ENCODE results near the gene PPP1R15A. TPM values are rescaled to one million over a fixed set of nuclear protein-coding genes. Genes with fewer than 3 reads are reported as not detected.
"Not testable (repeated sequence)": the region's sequence is repeated elsewhere in the genome, so short reads cannot be mapped to it uniquely, and the experiment has no call there.

PPP1R15A gene
- total and polyA plus RNA-seq, 10 donors, result 18.5 to 74.2 (median 46.7) TPM

DNA sequence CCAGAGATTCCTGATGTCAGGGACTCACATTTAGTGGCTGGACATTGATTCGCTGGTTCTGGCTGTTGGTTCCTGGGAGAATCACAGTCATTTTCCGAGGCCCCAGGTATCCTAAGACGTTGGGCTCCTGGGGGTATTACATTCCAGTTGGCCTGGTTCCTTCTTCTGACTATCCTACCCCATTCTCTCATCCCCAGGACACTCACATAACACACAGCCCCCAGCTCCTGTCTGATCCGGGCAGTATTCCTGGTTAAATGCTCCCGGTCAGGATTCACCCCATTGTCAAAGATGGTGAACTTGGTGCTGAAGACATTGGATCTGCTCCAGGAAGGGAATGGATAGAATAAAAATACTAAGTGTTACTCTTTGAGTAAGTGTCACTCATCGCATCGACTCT, 11.5 kb downstream of the PPP1R15A start:
- Histone ChIP-seq H3K27ac (no peak overlapping the region), H3K27me3 (replicated peaks in 1 of 7) (no peaks in the 10 kb centered on the region), H3K4me1 (peaks cover under 1 to 36% (median 6%) of the 10 kb centered on the region in 6 donors), H3K4me3 (no peak overlapping the region), H3K36me3 (peaks cover 0 to 14% (median 0%) of the 10 kb centered on the region in 6 donors), H3K9me3 (no peaks in the 10 kb centered on the region)
- DNase-seq, result no peak
- TF ChIP-seq, protein P1, sequence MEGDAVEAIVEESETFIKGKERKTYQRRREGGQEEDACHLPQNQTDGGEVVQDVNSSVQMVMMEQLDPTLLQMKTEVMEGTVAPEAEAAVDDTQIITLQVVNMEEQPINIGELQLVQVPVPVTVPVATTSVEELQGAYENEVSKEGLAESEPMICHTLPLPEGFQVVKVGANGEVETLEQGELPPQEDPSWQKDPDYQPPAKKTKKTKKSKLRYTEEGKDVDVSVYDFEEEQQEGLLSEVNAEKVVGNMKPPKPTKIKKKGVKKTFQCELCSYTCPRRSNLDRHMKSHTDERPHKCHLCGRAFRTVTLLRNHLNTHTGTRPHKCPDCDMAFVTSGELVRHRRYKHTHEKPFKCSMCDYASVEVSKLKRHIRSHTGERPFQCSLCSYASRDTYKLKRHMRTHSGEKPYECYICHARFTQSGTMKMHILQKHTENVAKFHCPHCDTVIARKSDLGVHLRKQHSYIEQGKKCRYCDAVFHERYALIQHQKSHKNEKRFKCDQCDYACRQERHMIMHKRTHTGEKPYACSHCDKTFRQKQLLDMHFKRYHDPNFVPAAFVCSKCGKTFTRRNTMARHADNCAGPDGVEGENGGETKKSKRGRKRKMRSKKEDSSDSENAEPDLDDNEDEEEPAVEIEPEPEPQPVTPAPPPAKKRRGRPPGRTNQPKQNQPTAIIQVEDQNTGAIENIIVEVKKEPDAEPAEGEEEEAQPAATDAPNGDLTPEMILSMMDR (IDR thresholded peaks at IDR 0.05 in 8 of 11, conservative IDR thresholded peaks at IDR 0.05 in 3 of 11), result no peak
- TF ChIP-seq POLR2A (IDR thresholded peaks at IDR 0.05) (no peak), POLR2AphosphoS5 (IDR thresholded peaks at IDR 0.05) (no peak)
- intact Hi-C loops (cut with DNase I; ENCODE audit: low total_unique reads), result no loop called here
- 94 to 98% (median 97%) methylated on average over 7 of the region's 7 CpGs for WGBS, 5 donors

DNA sequence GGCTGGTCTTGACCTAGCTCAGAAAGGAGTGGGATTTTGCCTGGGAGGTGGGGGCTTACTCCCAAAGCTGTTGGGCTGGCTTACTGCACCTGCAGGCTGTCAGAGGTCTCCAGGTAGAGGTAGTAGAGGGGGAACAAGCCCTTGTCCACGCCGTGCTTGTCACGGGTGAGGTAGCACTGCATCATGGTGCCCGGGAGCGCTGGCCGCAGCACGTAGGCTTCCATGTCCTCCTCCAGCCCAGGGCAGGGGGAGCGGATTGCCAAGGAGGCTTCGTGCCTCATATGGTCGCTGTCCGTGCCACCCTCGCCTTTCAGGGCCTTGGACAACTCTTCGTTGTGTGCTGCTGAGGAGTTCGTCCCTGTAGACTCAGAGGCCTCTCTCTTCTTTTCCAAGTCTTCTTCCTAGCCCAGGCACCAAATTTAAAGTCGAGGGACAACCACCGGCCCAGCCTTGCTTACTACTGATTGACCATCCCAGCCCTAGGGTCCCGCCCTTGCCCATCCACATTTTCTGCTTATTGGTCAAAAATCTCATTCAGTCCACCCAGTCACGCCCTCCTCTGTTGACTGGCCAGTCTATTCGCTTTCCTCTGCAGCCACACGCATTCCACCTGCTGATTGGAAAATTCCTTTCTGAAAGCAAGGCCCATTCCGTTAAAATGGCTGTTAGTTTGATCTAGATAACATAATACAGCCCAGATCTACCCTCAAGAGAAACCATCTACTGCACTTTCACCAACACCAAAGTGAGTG, 15.8 kb downstream of the PPP1R15A start:
- Histone ChIP-seq H3K27me3 (replicated peaks in 1 of 7) (no peaks in the 10 kb centered on the region), H3K4me3 (no peak overlapping the region), H3K27ac (no peak overlapping the region), H3K36me3 (no peaks in the 10 kb centered on the region), H3K9me3 (no peaks in the 10 kb centered on the region), H3K4me1 (no peaks in the 10 kb centered on the region)
- intact Hi-C loops (cut with DNase I; ENCODE audit: low total_unique reads), result no loop called here
- DNase-seq, result no peak
- 89 to 96% (median 93%) methylated on average over 21 of the region's 21 CpGs for WGBS, 5 donors
- TF ChIP-seq, protein P1 (IDR thresholded peaks at IDR 0.05 in 8 of 11, conservative IDR thresholded peaks at IDR 0.05 in 3 of 11), result no peak
- TF ChIP-seq POLR2A (IDR thresholded peaks at IDR 0.05) (no peak), POLR2AphosphoS5 (IDR thresholded peaks at IDR 0.05) (no peak)

DNA sequence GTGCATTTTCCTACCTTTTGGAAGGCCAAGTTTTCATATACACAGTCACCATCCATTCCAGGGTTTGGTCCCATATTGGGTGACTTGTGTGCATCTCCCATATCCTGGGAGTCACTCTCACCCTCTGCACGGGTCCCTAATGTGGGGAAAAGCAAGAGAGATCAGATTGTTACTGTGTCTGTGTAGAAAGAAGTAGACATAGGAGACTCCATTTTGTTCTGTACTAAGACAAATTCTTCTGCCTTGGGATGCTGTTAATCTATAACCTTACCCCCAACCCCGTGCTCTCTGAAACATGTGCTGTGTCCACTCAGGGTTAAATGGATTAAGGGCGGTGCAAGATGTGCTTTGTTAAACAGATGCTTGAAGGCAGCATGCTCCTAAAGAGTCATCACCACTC, 17.3 kb downstream of the PPP1R15A start:
- DNase-seq; H3K36me3 ChIP-seq; intact Hi-C loops (cut with DNase I; ENCODE audit: low total_unique reads); H3K4me3 ChIP-seq; H3K27ac ChIP-seq; H3K4me1 ChIP-seq; H3K9me3 ChIP-seq: not testable (repeated sequence)
- 77 to 93% (median 88%) methylated on average over 1 to 3 of the region's 3 CpGs for WGBS, 5 donors
- peaks cover 0 to 13% (median 0%) of the 10 kb centered on the region in 7 donors for H3K27me3 ChIP-seq (replicated peaks in 1 of 7)

DNA sequence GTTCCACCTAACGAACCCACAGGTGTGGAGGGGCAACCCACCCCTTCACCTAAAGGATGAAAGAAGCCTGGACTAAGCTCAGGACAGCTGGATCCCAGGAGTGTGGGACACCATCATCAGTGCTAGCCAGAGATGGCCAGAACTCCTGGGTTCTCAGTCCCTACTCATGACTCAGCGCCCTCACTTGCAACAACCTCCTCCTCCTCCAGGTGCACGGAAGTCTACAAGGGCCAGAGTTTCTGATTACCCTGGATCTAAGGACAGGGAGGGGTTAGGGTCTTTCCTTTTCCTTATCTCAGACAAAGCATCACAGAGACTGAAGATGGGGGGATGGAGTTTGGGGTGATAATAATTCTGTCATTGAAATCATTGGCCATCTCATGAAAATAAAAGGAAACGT, 18.3 kb downstream of the PPP1R15A start:
- TF ChIP-seq POLR2AphosphoS5 (IDR thresholded peaks at IDR 0.05) (no peak), POLR2A (IDR thresholded peaks at IDR 0.05) (no peak)
- TF ChIP-seq, protein P1 (IDR thresholded peaks at IDR 0.05 in 8 of 11, conservative IDR thresholded peaks at IDR 0.05 in 3 of 11), result no peak

More for the DNA sequence above, 18.3 kb downstream of the PPP1R15A start:
- intact Hi-C loops (cut with DNase I; ENCODE audit: low total_unique reads), result no loop called here
- Histone ChIP-seq H3K4me1 (peaks cover 0 to 11% (median 7%) of the 10 kb centered on the region in 6 donors), H3K36me3 (no peaks in the 10 kb centered on the region), H3K27ac (no peak overlapping the region), H3K27me3 (replicated peaks in 1 of 7) (peaks cover 0 to 23% (median 0%) of the 10 kb centered on the region in 7 donors), H3K9me3 (no peaks in the 10 kb centered on the region), H3K4me3 (no peak overlapping the region)
- no peak for DNase-seq
- WGBS, 5 donors, result 77 to 91% (median 87%) methylated on average over 4 of the region's 4 CpGs
